Skeletal muscle tissue (tissue), 4 donors: ENCODE results near the gene CTNNA3. TPM values are rescaled to one million over a fixed set of nuclear protein-coding genes. Genes with fewer than 3 reads are reported as not detected.
A peak's percentile ranks its signal among the peaks of the same experiment; 100 is the strongest.
"Not testable (repeated sequence)": the region's sequence is repeated elsewhere in the genome, so short reads cannot be mapped to it uniquely, and the experiment has no call there.

Experiments
- H3K27ac ChIP-seq: one replicate; pipeline ENCODE4 v1.7.0; 2013; ENCODE audit warnings: mild to moderate bottlenecking, low read depth, low read length, inconsistent platforms
- H3K27me3 ChIP-seq, 3 donors: one replicate each; pipeline ENCODE4 v1.7.0; 2013; ENCODE audit warnings: low read length in 3 of 3; ENCODE audit not compliant: control insufficient read depth in 3 of 3, insufficient read depth in 3 of 3
- H3K36me3 ChIP-seq, 3 donors: one replicate each; pipeline ENCODE4 v1.7.0; 2013; ENCODE audit warnings: low read length in 3 of 3; ENCODE audit not compliant: control insufficient read depth in 3 of 3, insufficient read depth in 3 of 3
- H3K4me1 ChIP-seq, 3 donors: one replicate each; pipeline ENCODE4 v1.7.0; 2013; ENCODE audit warnings: low read length in 3 of 3, mild to moderate bottlenecking in 3 of 3; ENCODE audit not compliant: control insufficient read depth in 3 of 3, insufficient read depth in 3 of 3
- H3K4me3 ChIP-seq, 3 donors: one replicate each; pipeline ENCODE4 v1.7.0; 2013; ENCODE audit warnings: low read length in 3 of 3
- H3K9ac ChIP-seq, 3 donors: one replicate each; pipeline ENCODE4 v1.7.0; 2013; ENCODE audit warnings: low read length in 3 of 3, mild to moderate bottlenecking in 3 of 3, moderate library complexity in 2 of 3, low read depth in 1 of 3
- H3K9me3 ChIP-seq, 3 donors: one replicate each; pipeline ENCODE4 v1.7.0; 2013; ENCODE audit warnings: low read length in 3 of 3; ENCODE audit not compliant: control insufficient read depth in 3 of 3
- total RNA-seq: library from RNA; depleted of rRNA; stranded (reverse); fragments of >200 nt; gene quantifications from one replicate; pipeline ENCODE4 v1.2.3, GENCODE V29; 2014
- donor health status: Osteomylitis.

The CTNNA3 gene
- total RNA-seq, 1 donor from 2014 or later = 24.0 TPM

- H3K9me3 ChIP-seq = no peaks in the 10 kb centered on the region
- no peak overlapping the region for H3K9ac ChIP-seq
- H3K27ac ChIP-seq = no peak overlapping the region
- H3K27me3 ChIP-seq = no peaks in the 10 kb centered on the region
- H3K4me1 ChIP-seq = no peaks in the 10 kb centered on the region
- no peak overlapping the region for H3K4me3 ChIP-seq
- H3K36me3 ChIP-seq = no peaks in the 10 kb centered on the region
Measured at GRCh38 chr10:67697724-67698131, 1.7 kb upstream of the CTNNA3 start.

DNA sequence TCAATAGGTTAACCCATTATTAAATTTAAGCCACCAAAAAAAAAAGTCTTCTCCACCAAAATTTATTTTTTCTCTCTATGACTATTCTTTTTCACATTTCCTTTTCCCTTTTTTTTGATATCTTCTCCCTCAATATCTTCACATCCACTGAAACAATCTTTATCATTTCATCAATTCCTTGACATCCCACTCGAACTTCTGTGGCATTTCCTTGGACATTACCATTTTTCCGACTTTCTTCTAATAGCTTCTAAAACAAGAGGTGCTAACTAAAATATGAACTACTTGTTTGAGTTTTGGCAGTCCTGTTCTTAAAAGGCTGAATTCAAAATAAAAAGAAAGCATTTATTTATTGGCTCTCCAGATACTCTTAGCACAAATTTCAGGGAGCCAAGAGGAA, 684 bp upstream of the CTNNA3 start:
- H3K9ac ChIP-seq = no peak overlapping the region
- H3K4me1 ChIP-seq = no peaks in the 10 kb centered on the region
- H3K27me3 ChIP-seq = no peaks in the 10 kb centered on the region
- no peak overlapping the region for H3K4me3 ChIP-seq
- no peaks in the 10 kb centered on the region for H3K36me3 ChIP-seq
- H3K27ac ChIP-seq = no peak overlapping the region
- no peaks in the 10 kb centered on the region for H3K9me3 ChIP-seq

DNA sequence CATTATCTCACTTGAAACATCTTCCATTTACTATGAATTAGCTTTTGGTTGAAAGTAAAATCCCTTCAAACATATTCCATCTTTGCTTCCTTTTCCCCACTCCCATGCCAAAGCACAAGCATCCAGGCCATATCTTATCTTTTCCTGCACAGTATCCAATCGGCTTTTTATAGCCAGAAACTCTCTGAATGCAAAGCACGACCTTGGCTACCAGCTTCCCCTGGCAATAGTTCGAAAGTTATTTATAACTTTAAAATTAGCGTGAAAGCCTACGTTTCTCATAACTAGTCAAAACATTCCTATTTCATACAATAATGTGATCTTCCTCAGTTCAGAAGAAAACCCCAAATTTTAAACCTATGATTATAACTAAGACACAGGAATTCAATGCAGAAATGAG, 440 bp downstream of the CTNNA3 start:
- Histone ChIP-seq H3K9ac (peak overlapping the region in 2 of 3 donors; percentile 46 to 61), H3K36me3 (no peaks in the 10 kb centered on the region), H3K4me3 (peak overlapping the region; percentile 3 to 40 (median 40)), H3K4me1 (no peaks in the 10 kb centered on the region), H3K27me3 (no peaks in the 10 kb centered on the region), H3K27ac (no peak overlapping the region), H3K9me3 (no peaks in the 10 kb centered on the region)

GRCh38 chr10:67691861-67692260, 4.1 kb downstream of the CTNNA3 start:
- H3K9ac ChIP-seq, H3K27me3 ChIP-seq, H3K27ac ChIP-seq, H3K36me3 ChIP-seq, H3K9me3 ChIP-seq, H3K4me1 ChIP-seq, H3K4me3 ChIP-seq: not testable (repeated sequence)

- not testable (repeated sequence) for H3K9ac ChIP-seq
Measured at GRCh38 chr10:67690540-67690939, 5.5 kb downstream of the CTNNA3 start.

DNA sequence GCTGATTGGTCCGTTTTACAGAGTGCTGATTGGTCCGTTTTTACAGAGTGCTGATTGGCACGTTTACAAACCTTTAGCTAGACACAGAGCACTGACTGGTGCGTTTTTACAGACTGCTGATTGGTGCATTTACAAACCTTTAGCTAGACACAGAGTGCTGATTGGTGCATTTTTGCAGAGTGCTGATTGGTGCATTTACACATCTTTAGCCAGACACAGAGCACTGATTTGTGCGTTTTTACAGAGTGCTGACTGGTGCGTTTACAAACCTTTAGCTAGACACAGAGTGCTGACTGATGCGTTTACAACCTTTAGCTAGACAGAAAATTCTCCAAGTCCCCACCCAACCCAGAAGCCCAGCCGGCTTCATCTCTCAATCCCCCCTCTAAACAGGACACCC, 11.9 kb downstream of the CTNNA3 start:
- H3K9me3 ChIP-seq = not testable (repeated sequence)

More at GRCh38 chr10:67690540-67690939, 5.5 kb downstream of the CTNNA3 start:
- not testable (repeated sequence) for H3K4me1 ChIP-seq, H3K9me3 ChIP-seq, H3K36me3 ChIP-seq, H3K4me3 ChIP-seq, H3K27me3 ChIP-seq, H3K27ac ChIP-seq

GRCh38 chr10:67678335-67678974, 17.5 kb downstream of the CTNNA3 start:
- H3K27ac ChIP-seq = no peak overlapping the region
- H3K9ac ChIP-seq = no peak overlapping the region
- no peaks in the 10 kb centered on the region for H3K4me1 ChIP-seq
- H3K36me3 ChIP-seq = no peaks in the 10 kb centered on the region
- H3K4me3 ChIP-seq = no peak overlapping the region
- no peaks in the 10 kb centered on the region for H3K27me3 ChIP-seq
- no peaks in the 10 kb centered on the region for H3K9me3 ChIP-seq

More for the DNA sequence above, 11.9 kb downstream of the CTNNA3 start:
- H3K36me3 ChIP-seq, H3K27ac ChIP-seq, H3K4me1 ChIP-seq, H3K27me3 ChIP-seq, H3K9ac ChIP-seq, H3K4me3 ChIP-seq: not testable (repeated sequence)

GRCh38 chr10:67676208-67676825, 19.7 kb downstream of the CTNNA3 start:
- Histone ChIP-seq H3K36me3 (no peaks in the 10 kb centered on the region), H3K4me3 (no peak overlapping the region), H3K9ac (no peak overlapping the region), H3K27ac (no peak overlapping the region), H3K4me1 (no peaks in the 10 kb centered on the region), H3K9me3 (no peaks in the 10 kb centered on the region), H3K27me3 (no peaks in the 10 kb centered on the region)

DNA sequence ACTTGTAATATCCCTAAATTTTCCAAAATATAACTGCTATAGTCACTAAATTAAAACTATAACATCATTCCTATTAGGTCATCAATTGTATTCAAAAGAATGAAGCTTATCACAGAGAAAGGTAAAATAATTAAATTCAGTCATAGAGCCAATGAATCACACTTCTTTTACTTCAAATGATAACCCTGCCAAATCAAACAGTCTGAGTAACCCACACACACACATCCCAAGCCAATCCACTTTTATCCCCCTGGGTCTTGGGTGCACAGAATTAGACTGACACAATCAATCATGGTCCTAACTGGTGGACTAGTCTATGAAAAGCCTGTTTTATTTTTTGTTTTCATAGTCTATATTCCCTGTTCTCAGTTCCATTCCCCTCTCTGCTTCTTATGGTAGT, 25.6 kb downstream of the CTNNA3 start:
- Histone ChIP-seq H3K27ac (no peak overlapping the region), H3K9me3 (no peaks in the 10 kb centered on the region), H3K4me3 (no peak overlapping the region), H3K4me1 (peaks cover 0 to 7% (median 6%) of the 10 kb centered on the region in 3 donors), H3K36me3 (no peaks in the 10 kb centered on the region), H3K27me3 (no peaks in the 10 kb centered on the region), H3K9ac (no peak overlapping the region)

GRCh38 chr10:67669978-67670377, 26.0 kb downstream of the CTNNA3 start:
- H3K4me1 ChIP-seq = peaks cover 0 to 7% (median 6%) of the 10 kb centered on the region in 3 donors
- no peaks in the 10 kb centered on the region for H3K36me3 ChIP-seq
- no peak overlapping the region for H3K27ac ChIP-seq
- no peak overlapping the region for H3K9ac ChIP-seq
- H3K9me3 ChIP-seq = no peaks in the 10 kb centered on the region
- H3K27me3 ChIP-seq = no peaks in the 10 kb centered on the region
- no peak overlapping the region for H3K4me3 ChIP-seq
